Measurements from ENCODE around the gene C4orf33.

C4orf33 gene

GRCh38 chr4:129148892-129149291 is 52.9 kb downstream of the C4orf33 start:
- no peak overlapping the region for H3K4me3 ChIP-seq (ENCODE audit: low read depth, low read length)
- POLR2A ChIA-PET, result no interaction called here
- H3K27ac ChIP-seq (ENCODE audit: extremely low read depth, low read depth, low read length), result no peak overlapping the region
- CTCF ChIA-PET, result interaction anchor here (0.7 kb wide), 1 partner anchor 328 kb away, joined by 3 read pairs; no protein-coding TSS in a partner anchor
- TF ChIP-seq ZFP3 (tag by site-specific recombination; IDR thresholded peaks at IDR 0.05; ENCODE audit: low read depth), result no peak
- TF ChIP-seq, protein P1, sequence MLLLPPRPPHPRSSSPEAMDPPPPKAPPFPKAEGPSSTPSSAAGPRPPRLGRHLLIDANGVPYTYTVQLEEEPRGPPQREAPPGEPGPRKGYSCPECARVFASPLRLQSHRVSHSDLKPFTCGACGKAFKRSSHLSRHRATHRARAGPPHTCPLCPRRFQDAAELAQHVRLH (tag by site-specific recombination; IDR thresholded peaks at IDR 0.05), result no peak
- no peak for TF ChIP-seq ZNF530 (tag by site-specific recombination; IDR thresholded peaks at IDR 0.05; ENCODE audit: low read depth)
- TF ChIP-seq ZNF677 (tag by site-specific recombination; IDR thresholded peaks at IDR 0.05), result no peak
- no peak for TF ChIP-seq ZNF404 (tag by site-specific recombination; IDR thresholded peaks at IDR 0.05)
- TF ChIP-seq GLI2 (tag by site-specific recombination; IDR thresholded peaks at IDR 0.05; ENCODE audit: borderline replicate concordance, low read depth), result no peak
- TF ChIP-seq, protein P2, sequence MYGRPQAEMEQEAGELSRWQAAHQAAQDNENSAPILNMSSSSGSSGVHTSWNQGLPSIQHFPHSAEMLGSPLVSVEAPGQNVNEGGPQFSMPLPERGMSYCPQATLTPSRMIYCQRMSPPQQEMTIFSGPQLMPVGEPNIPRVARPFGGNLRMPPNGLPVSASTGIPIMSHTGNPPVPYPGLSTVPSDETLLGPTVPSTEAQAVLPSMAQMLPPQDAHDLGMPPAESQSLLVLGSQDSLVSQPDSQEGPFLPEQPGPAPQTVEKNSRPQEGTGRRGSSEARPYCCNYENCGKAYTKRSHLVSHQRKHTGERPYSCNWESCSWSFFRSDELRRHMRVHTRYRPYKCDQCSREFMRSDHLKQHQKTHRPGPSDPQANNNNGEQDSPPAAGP (tag by site-specific recombination; IDR thresholded peaks at IDR 0.05), result no peak
- TF ChIP-seq KLF7 (tag by site-specific recombination; IDR thresholded peaks at IDR 0.05; ENCODE audit: borderline replicate concordance), result no peak
- TF ChIP-seq ZNF140 (tag by site-specific recombination; IDR thresholded peaks at IDR 0.05), result no peak
- TF ChIP-seq ZNF354C (tag by site-specific recombination; IDR thresholded peaks at IDR 0.05; ENCODE audit: borderline replicate concordance, low read depth), result no peak
- no peak for TF ChIP-seq ZNF660 (tag by site-specific recombination; IDR thresholded peaks at IDR 0.05)
- no peak for TF ChIP-seq ZNF10 (tag by site-specific recombination; IDR thresholded peaks at IDR 0.05)
- TF ChIP-seq ZNF157 (tag by site-specific recombination; IDR thresholded peaks at IDR 0.05), result no peak
- TF ChIP-seq, protein P3, sequence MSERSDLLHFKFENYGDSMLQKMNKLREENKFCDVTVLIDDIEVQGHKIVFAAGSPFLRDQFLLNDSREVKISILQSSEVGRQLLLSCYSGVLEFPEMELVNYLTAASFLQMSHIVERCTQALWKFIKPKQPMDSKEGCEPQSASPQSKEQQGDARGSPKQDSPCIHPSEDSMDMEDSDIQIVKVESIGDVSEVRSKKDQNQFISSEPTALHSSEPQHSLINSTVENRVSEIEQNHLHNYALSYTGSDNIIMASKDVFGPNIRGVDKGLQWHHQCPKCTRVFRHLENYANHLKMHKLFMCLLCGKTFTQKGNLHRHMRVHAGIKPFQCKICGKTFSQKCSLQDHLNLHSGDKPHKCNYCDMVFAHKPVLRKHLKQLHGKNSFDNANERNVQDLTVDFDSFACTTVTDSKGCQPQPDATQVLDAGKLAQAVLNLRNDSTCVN (tag by site-specific recombination; optimal IDR thresholded peaks at IDR 0.05), result no peak
- TF ChIP-seq ZNF514 (tag by site-specific recombination; IDR thresholded peaks at IDR 0.05), result no peak
- TF ChIP-seq ZNF654 (tag by site-specific recombination; IDR thresholded peaks at IDR 0.05; ENCODE audit: low read depth), result no peak
- no peak for TF ChIP-seq ZNF423 (tag by site-specific recombination; IDR thresholded peaks at IDR 0.05)
- no peak for TF ChIP-seq ZNF146 (tag by site-specific recombination; IDR thresholded peaks at IDR 0.05)
- TF ChIP-seq ZNF184 (tag by site-specific recombination; IDR thresholded peaks at IDR 0.05), result no peak
- TF ChIP-seq, protein P4, sequence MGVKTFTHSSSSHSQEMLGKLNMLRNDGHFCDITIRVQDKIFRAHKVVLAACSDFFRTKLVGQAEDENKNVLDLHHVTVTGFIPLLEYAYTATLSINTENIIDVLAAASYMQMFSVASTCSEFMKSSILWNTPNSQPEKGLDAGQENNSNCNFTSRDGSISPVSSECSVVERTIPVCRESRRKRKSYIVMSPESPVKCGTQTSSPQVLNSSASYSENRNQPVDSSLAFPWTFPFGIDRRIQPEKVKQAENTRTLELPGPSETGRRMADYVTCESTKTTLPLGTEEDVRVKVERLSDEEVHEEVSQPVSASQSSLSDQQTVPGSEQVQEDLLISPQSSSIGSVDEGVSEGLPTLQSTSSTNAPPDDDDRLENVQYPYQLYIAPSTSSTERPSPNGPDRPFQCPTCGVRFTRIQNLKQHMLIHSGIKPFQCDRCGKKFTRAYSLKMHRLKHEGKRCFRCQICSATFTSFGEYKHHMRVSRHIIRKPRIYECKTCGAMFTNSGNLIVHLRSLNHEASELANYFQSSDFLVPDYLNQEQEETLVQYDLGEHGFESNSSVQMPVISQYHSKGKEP (tag by site-specific recombination; IDR thresholded peaks at IDR 0.05), result no peak
- no peaks in the 10 kb centered on the region for H3K36me3 ChIP-seq (ENCODE audit: control insufficient read depth in 2 of 2, insufficient read depth in 1 of 2, low read length in 2 of 2)
- H3K4me1 ChIP-seq (ENCODE audit: control insufficient read depth, insufficient read depth, low read length), result no peaks in the 10 kb centered on the region
- H3K9me3 ChIP-seq (ENCODE audit: control insufficient read depth, insufficient read depth, low read depth, low read length), result no peaks in the 10 kb centered on the region

- H3K9me3 ChIP-seq (ENCODE audit: control insufficient read depth, insufficient read depth, low read depth, low read length), result no peaks in the 10 kb centered on the region
- ChIA-PET CTCF (no interaction called here), POLR2A (no interaction called here)
- H3K4me1 ChIP-seq (ENCODE audit: control insufficient read depth, insufficient read depth, low read length), result no peaks in the 10 kb centered on the region
- no peak overlapping the region for H3K27ac ChIP-seq (ENCODE audit: extremely low read depth, low read depth, low read length)
- no peaks in the 10 kb centered on the region for H3K36me3 ChIP-seq (ENCODE audit: control insufficient read depth in 2 of 2, insufficient read depth in 1 of 2, low read length in 2 of 2)
- no peak overlapping the region for H3K4me3 ChIP-seq (ENCODE audit: low read depth, low read length)
- TF ChIP-seq ZNF837 (tag by site-specific recombination; IDR thresholded peaks at IDR 0.05) (no peak), ZNF843 (tag by site-specific recombination; IDR thresholded peaks at IDR 0.05) (no peak), ZNF426 (tag by site-specific recombination; IDR thresholded peaks at IDR 0.05) (no peak), ZNF777 (tag by site-specific recombination; IDR thresholded peaks at IDR 0.05; ENCODE audit: borderline replicate concordance) (no peak), ZSCAN30 (tag by site-specific recombination; IDR thresholded peaks at IDR 0.05) (no peak), GLIS2 (tag by site-specific recombination; IDR thresholded peaks at IDR 0.05) (no peak), ZBTB48 (tag by site-specific recombination; IDR thresholded peaks at IDR 0.05) (no peak), MYNN (tag by site-specific recombination; IDR thresholded peaks at IDR 0.05; ENCODE audit: borderline replicate concordance) (no peak), ZSCAN16 (tag by site-specific recombination; IDR thresholded peaks at IDR 0.05) (no peak), ZBTB7A (tag by site-specific recombination; IDR thresholded peaks at IDR 0.05; ENCODE audit: low read depth) (no peak)
- TF ChIP-seq, protein P5, sequence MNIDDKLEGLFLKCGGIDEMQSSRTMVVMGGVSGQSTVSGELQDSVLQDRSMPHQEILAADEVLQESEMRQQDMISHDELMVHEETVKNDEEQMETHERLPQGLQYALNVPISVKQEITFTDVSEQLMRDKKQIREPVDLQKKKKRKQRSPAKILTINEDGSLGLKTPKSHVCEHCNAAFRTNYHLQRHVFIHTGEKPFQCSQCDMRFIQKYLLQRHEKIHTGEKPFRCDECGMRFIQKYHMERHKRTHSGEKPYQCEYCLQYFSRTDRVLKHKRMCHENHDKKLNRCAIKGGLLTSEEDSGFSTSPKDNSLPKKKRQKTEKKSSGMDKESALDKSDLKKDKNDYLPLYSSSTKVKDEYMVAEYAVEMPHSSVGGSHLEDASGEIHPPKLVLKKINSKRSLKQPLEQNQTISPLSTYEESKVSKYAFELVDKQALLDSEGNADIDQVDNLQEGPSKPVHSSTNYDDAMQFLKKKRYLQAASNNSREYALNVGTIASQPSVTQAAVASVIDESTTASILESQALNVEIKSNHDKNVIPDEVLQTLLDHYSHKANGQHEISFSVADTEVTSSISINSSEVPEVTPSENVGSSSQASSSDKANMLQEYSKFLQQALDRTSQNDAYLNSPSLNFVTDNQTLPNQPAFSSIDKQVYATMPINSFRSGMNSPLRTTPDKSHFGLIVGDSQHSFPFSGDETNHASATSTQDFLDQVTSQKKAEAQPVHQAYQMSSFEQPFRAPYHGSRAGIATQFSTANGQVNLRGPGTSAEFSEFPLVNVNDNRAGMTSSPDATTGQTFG (tag by site-specific recombination; IDR thresholded peaks at IDR 0.05; ENCODE audit: borderline replicate concordance), result no peak
These were observed 54.0 kb downstream of the C4orf33 start for GRCh38 chr4:129149906-129150305.
